OCI-LY3 (cell line): ENCODE results near the gene NR2F6.

Experiments
- H2AFZ ChIP-seq: fragments of 200-600, 300-600 bp; shearing (Covaris generic); 2 replicates; pipeline ENCODE4 v1.6.0; 2014; ENCODE audit warnings: antibody characterized with exemption, low read depth, low read length
- H3K27ac ChIP-seq: fragments of 200-600, 300-600 bp; sonication (generic); 2 replicates; pipeline ENCODE4 v1.5.1; 2014; ENCODE audit warnings: mild to moderate bottlenecking, low read length, moderate library complexity, mixed read lengths
- H3K27me3 ChIP-seq: fragments of 200-600, 300-600 bp; sonication (generic); 2 replicates; pipeline ENCODE4 v1.6.1; 2014; ENCODE audit warnings: low read depth, low read length, mixed read lengths
- H3K36me3 ChIP-seq: fragments of 200-600, 300-600 bp; sonication (generic); replicated peaks from 2 replicates; pipeline ENCODE3; 2014; ENCODE audit warnings: low read depth, low read length, mixed read lengths
- H3K4me1 ChIP-seq: fragments of 300-600, 200-600 bp; sonication (generic); 2 replicates; pipeline ENCODE4 v1.6.1; 2014; ENCODE audit warnings: low read length, mixed read lengths
- H3K4me2 ChIP-seq: fragments of 200-600, 300-600 bp; sonication (generic); 2 replicates; pipeline ENCODE4 v1.6.1; 2014; ENCODE audit warnings: low read length, mixed read lengths
- H3K4me3 ChIP-seq: fragments of 300-600, 200-600 bp; sonication (generic); 2 replicates; pipeline ENCODE4 v1.5.1; 2014; ENCODE audit warnings: antibody characterized with exemption, mild to moderate bottlenecking, low read length, moderate library complexity
- H3K79me2 ChIP-seq: fragments of 300-600, 200-600 bp; shearing (Covaris generic); 2 replicates; pipeline ENCODE4 v1.6.1; 2014; ENCODE audit warnings: mild to moderate bottlenecking, low read length, mixed read lengths
- H3K9ac ChIP-seq: fragments of 300-600, 200-600 bp; shearing (Covaris generic); 2 replicates; pipeline ENCODE4 v1.6.0; 2014; ENCODE audit warnings: mild to moderate bottlenecking, low read length, moderate library complexity
- H3K9me3 ChIP-seq: fragments of 200-600, 300-600 bp; shearing (Covaris generic); 2 replicates; pipeline ENCODE4 v1.6.1; 2014; ENCODE audit warnings: low read length, mixed read lengths; ENCODE audit not compliant: insufficient read depth
- H4K20me1 ChIP-seq: fragments of 200-600, 300-600 bp; sonication (generic); 2 replicates; pipeline ENCODE4 v1.6.1; 2016; ENCODE audit warnings: low read length, mixed read lengths; ENCODE audit not compliant: insufficient read depth
- CTCF ChIP-seq: fragments of 200-600, 300-600 bp; sonication (generic); IDR thresholded peaks from 2 replicates; pipeline ENCODE4 v1.5.1; 2014; ENCODE audit warnings: antibody characterized with exemption, low read length, low read depth
- EZH2phosphoT487 ChIP-seq: fragments of 200-600 bp; shearing (Covaris generic); IDR thresholded peaks from 2 replicates; pipeline ENCODE4 v1.6.1; 2018; ENCODE audit warnings: antibody characterized with exemption, mixed run types, low read depth

NR2F6 gene

GRCh38 chr19:17259934-17260333 is 14.2 kb upstream of the NR2F6 start:
- Histone ChIP-seq H2AFZ (no peak overlapping the region), H3K9ac (no peak overlapping the region), H3K9me3 (no peaks in the 10 kb centered on the region), H3K27me3 (no peaks in the 10 kb centered on the region), H3K27ac (no peak overlapping the region), H3K4me1 (peaks cover 6% of the 10 kb centered on the region), H4K20me1 (no peaks in the 10 kb centered on the region), H3K4me2 (no peak overlapping the region), H3K4me3 (no peak overlapping the region), H3K79me2 (no peaks in the 10 kb centered on the region), H3K36me3 (no peaks in the 10 kb centered on the region)
- no peak for TF ChIP-seq CTCF

- Histone ChIP-seq H3K27ac (no peak overlapping the region), H3K79me2 (no peaks in the 10 kb centered on the region), H2AFZ (no peak overlapping the region), H3K36me3 (no peaks in the 10 kb centered on the region), H3K4me3 (no peak overlapping the region), H3K9ac (no peak overlapping the region), H3K9me3 (no peaks in the 10 kb centered on the region), H3K27me3 (no peaks in the 10 kb centered on the region), H3K4me1 (peaks cover 6% of the 10 kb centered on the region), H3K4me2 (no peak overlapping the region), H4K20me1 (no peaks in the 10 kb centered on the region)
- TF ChIP-seq CTCF (no peak), EZH2phosphoT487 (no peak)
These were observed 13.5 kb upstream of the NR2F6 start for GRCh38 chr19:17259118-17259780.

GRCh38 chr19:17256130-17256529 is 10.4 kb upstream of the NR2F6 start:
- no peak for TF ChIP-seq CTCF
- Histone ChIP-seq H2AFZ (no peak overlapping the region), H3K4me3 (no peak overlapping the region), H3K9me3 (no peaks in the 10 kb centered on the region), H3K27me3 (no peaks in the 10 kb centered on the region), H3K4me1 (peaks cover 6% of the 10 kb centered on the region), H4K20me1 (no peaks in the 10 kb centered on the region), H3K79me2 (no peaks in the 10 kb centered on the region), H3K4me2 (no peak overlapping the region), H3K9ac (no peak overlapping the region), H3K36me3 (no peaks in the 10 kb centered on the region), H3K27ac (no peak overlapping the region)

- TF ChIP-seq EZH2phosphoT487, result no peak
- no peak overlapping the region for H3K27ac ChIP-seq
- H3K9me3 ChIP-seq, result no peaks in the 10 kb centered on the region
- H2AFZ ChIP-seq, result no peak overlapping the region
- no peaks in the 10 kb centered on the region for H3K4me1 ChIP-seq
- no peaks in the 10 kb centered on the region for H3K27me3 ChIP-seq
- no peaks in the 10 kb centered on the region for H4K20me1 ChIP-seq
- no peak overlapping the region for H3K4me2 ChIP-seq
- no peaks in the 10 kb centered on the region for H3K36me3 ChIP-seq
- H3K4me3 ChIP-seq, result no peak overlapping the region
- no peak overlapping the region for H3K9ac ChIP-seq
- no peaks in the 10 kb centered on the region for H3K79me2 ChIP-seq
These were observed 9.5 kb upstream of the NR2F6 start for GRCh38 chr19:17255150-17255621.
